NK-92 treated with Interleukin-12 subunit alpha and Interleukin-12 subunit beta, amount 100 ng/mL, for 24 hours (cell line): Measurements from ENCODE around the gene TLCD5.

Experiments used
- DNase-seq: peaks from one replicate; lab custom pipeline; 2025; lab: John Stamatoyannopoulos, UW

Gene TLCD5

GRCh38 chr11:120324932-120325810, at the start of gene TLCD5:
Gene TLCD5 (plus strand): TSS chr11:120325299. CDS start chr11:120327442, 2,143 bp downstream.
- DNase-seq, result no peak

GRCh38 chr11:120279502-120279901, 45.6 kb upstream of the TLCD5 start:
- no peak for DNase-seq

GRCh38 chr11:120280600-120281051, 44.5 kb upstream of the TLCD5 start:
- DNase-seq, result no peak

GRCh38 chr11:120281143-120281795, 43.8 kb upstream of the TLCD5 start:
- no peak for DNase-seq

- DNase-seq, result no peak
Measured at GRCh38 chr11:120283124-120283523, 42.0 kb upstream of the TLCD5 start.

- DNase-seq, result no peak
Measured at GRCh38 chr11:120284272-120284671, 40.8 kb upstream of the TLCD5 start.

- no peak for DNase-seq
Measured at GRCh38 chr11:120285256-120285655, 39.8 kb upstream of the TLCD5 start.

GRCh38 chr11:120288021-120288420, 37.1 kb upstream of the TLCD5 start:
- no peak for DNase-seq

GRCh38 chr11:120289426-120289825, 35.7 kb upstream of the TLCD5 start:
- DNase-seq, result no peak

- no peak for DNase-seq
Measured at GRCh38 chr11:120290956-120291355, 34.1 kb upstream of the TLCD5 start.

GRCh38 chr11:120293038-120293800, 31.9 kb upstream of the TLCD5 start:
- no peak for DNase-seq

- DNase-seq, result no peak
Measured at GRCh38 chr11:120294096-120294495, 31.0 kb upstream of the TLCD5 start.

- no peak for DNase-seq
Measured at GRCh38 chr11:120295099-120295498, 30.0 kb upstream of the TLCD5 start.

- DNase-seq, result no peak
Measured at GRCh38 chr11:120296554-120296953, 28.5 kb upstream of the TLCD5 start.

GRCh38 chr11:120298461-120298860, 26.6 kb upstream of the TLCD5 start:
- no peak for DNase-seq

GRCh38 chr11:120302001-120302805, 22.9 kb upstream of the TLCD5 start:
- DNase-seq, result no peak

- peak; percentile 27 for DNase-seq
Measured at GRCh38 chr11:120303004-120303637, 22.0 kb upstream of the TLCD5 start.

- DNase-seq, result no peak
Measured at GRCh38 chr11:120304526-120304925, 20.6 kb upstream of the TLCD5 start.

- no peak for DNase-seq
Measured at GRCh38 chr11:120305286-120305685, 19.8 kb upstream of the TLCD5 start.

GRCh38 chr11:120306519-120307242, 18.4 kb upstream of the TLCD5 start:
- DNase-seq, result no peak
